Psoas muscle (tissue), 8 donors: ENCODE data around the gene CGB5. TPM values are rescaled to one million over a fixed set of nuclear protein-coding genes. Genes with fewer than 3 reads are reported as not detected.
"Not testable (repeated sequence)": the region's sequence is repeated elsewhere in the genome, so short reads cannot be mapped to it uniquely, and the experiment has no call there.

Experiments
- ATAC-seq, 4 donors: fragments of 200-7000 bp; cut with Tn5 transposase; one replicate each; pipeline ENCODE4 v1.9.1; 2020; ENCODE audit warnings: moderate library complexity in 3 of 4, mild to moderate bottlenecking in 2 of 4
- DNase-seq, 2 donors: peaks; one replicate each; pipeline ENCODE4 v3.0.0-alpha.2; 2020
- H3K27ac ChIP-seq: fragments of 200-600 bp; one replicate; pipeline ENCODE4 v1.8.0; 2022
- H3K27me3 ChIP-seq, 3 donors: fragments of 200-600 bp in 1 of 3; one replicate each; pipeline versions ENCODE4 v1.6.1 to v1.8.0; 2013 to 2022; ENCODE audit warnings: low read length in 2 of 3, mild to moderate bottlenecking in 2 of 3, moderate library complexity in 1 of 3; ENCODE audit not compliant: insufficient read depth in 3 of 3
- H3K36me3 ChIP-seq, 2 donors: fragments of 200-600 bp in 1 of 2; one replicate each; pipeline versions ENCODE4 v1.6.1 to v1.8.0; 2013 to 2022; ENCODE audit warnings: low read depth in 1 of 2, mild to moderate bottlenecking in 1 of 2, moderate library complexity in 1 of 2; ENCODE audit not compliant: insufficient read depth in 1 of 2
- H3K4me1 ChIP-seq: fragments of 200-600 bp; one replicate; pipeline ENCODE4 v1.8.0; 2022
- H3K4me3 ChIP-seq: fragments of 200-600 bp; one replicate; pipeline ENCODE4 v1.8.0; 2022; ENCODE audit warnings: mild to moderate bottlenecking
- H3K9me3 ChIP-seq: fragments of 200-600 bp; one replicate; pipeline ENCODE4 v1.8.0; 2022
- WGBS, 3 donors: extraction: QIAGEN DNeasy Blood & Tissue Kit; methylation state at CpG; one replicate each; pipeline versions ENCODE4 v1.1.6 to v1.1.7; 2013; 5-methylcytosine and 5-hydroxymethylcytosine counted together
- intact Hi-C, 2 donors: fragments of 100-400 bp; cut with DNase I; formaldehyde crosslinking; loops; one replicate each; pipeline versions ENCODE4 v1.11.0 to v1.14.2; 2022
- polyA plus RNA-seq, 3 donors: library from polyadenylated mRNA; stranded (reverse); fragments of 200-250 nt; gene quantifications; one replicate each; pipeline ENCODE4 v1.2.3, GENCODE V29; 2013
- total RNA-seq, 4 donors: library from RNA; stranded (reverse); fragmentation: NEBNext Ultra II Directional in 2 of 4; extraction: Animal tissue kit (Norgen Biotek cat#: 25700) in 2 of 4; gene quantifications; one replicate each; pipeline versions ENCODE4 v1.2.1 to v1.2.4, GENCODE V29; 2021 to 2023
- TF ChIP-seq, protein P1 (sequence below): fragments of 200-600 bp; IDR thresholded peaks from one replicate; pipeline ENCODE4 v1.8.0; 2022; ENCODE audit warnings: antibody characterized with exemption
- donor health status: healthy with polysubstance abuse.
- donor health status: DM: no; HTN: no; CAD: no; lungs with moderate emphysema.
- donor health status: Bipolar disorder and iron deficiency.
- donor health status: healthy.
- donor health status: DM: yes; HTN: yes; CAD: no.
- donor health status: DM: no; HTN: no; CAD: no.
- donor health status: DM: no; HTN: no; CAD: no.
- donor health status: DM: yes; HTN: yes; CAD: no.

The CGB5 gene
- total and polyA plus RNA-seq, 7 donors = 0.06 TPM; not detected in 6

DNA sequence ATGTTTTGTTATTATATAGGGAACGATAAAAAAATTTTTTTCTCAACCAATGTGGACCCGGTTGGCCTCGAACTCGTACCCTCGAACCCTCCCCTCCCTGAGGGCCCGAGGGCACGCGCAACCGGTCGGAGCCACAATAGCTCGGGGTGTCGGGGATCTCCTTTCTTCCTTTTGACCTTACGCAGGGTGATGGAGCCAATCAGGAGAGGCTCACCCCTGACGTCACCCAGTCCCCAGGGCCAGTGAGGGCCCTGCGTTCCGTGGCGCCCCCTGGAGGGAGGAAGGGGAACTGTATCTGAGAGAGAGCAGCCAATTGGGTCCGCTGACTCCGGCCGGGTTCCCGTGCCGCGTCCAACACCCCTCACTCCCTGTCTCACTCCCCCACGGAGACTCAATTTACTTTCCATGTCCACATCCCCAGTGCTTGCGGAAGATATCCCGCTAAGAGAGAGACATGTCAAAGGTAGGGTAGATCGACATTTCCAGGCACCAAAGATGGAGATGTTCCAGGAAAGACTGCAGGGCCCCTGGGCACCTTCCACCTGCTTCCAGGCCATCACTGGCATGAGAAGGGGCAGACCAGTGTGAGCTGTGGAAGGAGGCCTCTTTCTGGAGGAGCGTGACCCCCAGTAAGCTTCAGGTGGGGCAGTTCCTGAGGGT is 11.9 kb upstream of the CGB5 start, which contains the start of gene CGB2:
Gene CGB2 (plus strand): TSS at position 249 of the 660 bp plus-strand sequence. CDS start 206 bp downstream, at position 455.
- ATAC-seq = peak in 3 of 4 donors; percentile 19 to 52 (median 40)
- H3K36me3 ChIP-seq, DNase-seq, intact Hi-C loops, H3K27ac ChIP-seq, H3K4me3 ChIP-seq, H3K4me1 ChIP-seq, H3K27me3 ChIP-seq, H3K9me3 ChIP-seq: not testable (repeated sequence)
- WGBS, 3 donors = 19 to 21% (median 21%) methylated on average over 27 to 28 of the region's 28 CpGs
- TF ChIP-seq, protein P1, sequence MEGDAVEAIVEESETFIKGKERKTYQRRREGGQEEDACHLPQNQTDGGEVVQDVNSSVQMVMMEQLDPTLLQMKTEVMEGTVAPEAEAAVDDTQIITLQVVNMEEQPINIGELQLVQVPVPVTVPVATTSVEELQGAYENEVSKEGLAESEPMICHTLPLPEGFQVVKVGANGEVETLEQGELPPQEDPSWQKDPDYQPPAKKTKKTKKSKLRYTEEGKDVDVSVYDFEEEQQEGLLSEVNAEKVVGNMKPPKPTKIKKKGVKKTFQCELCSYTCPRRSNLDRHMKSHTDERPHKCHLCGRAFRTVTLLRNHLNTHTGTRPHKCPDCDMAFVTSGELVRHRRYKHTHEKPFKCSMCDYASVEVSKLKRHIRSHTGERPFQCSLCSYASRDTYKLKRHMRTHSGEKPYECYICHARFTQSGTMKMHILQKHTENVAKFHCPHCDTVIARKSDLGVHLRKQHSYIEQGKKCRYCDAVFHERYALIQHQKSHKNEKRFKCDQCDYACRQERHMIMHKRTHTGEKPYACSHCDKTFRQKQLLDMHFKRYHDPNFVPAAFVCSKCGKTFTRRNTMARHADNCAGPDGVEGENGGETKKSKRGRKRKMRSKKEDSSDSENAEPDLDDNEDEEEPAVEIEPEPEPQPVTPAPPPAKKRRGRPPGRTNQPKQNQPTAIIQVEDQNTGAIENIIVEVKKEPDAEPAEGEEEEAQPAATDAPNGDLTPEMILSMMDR = peak; percentile 27

GRCh38 chr19:49036815-49037214 is 6.8 kb upstream of the CGB5 start, which contains the start of gene CGB1:
Gene CGB1 (minus strand): TSS chr19:49036895. CDS start chr19:49036711, 184 bp downstream.
- DNase-seq, H3K9me3 ChIP-seq, intact Hi-C loops, H3K27me3 ChIP-seq, H3K36me3 ChIP-seq, H3K4me3 ChIP-seq, H3K4me1 ChIP-seq, H3K27ac ChIP-seq: not testable (repeated sequence)
- TF ChIP-seq, protein P1 = peak; percentile 39
- WGBS, 3 donors = 50 to 51% (median 51%) methylated on average over 17 to 18 of the region's 18 CpGs
- ATAC-seq = peak in 3 of 4 donors; percentile 30 to 57 (median 57)

- H3K27ac ChIP-seq, H3K27me3 ChIP-seq, intact Hi-C loops, H3K4me3 ChIP-seq, ATAC-seq, DNase-seq, H3K9me3 ChIP-seq, H3K4me1 ChIP-seq, H3K36me3 ChIP-seq: not testable (repeated sequence)
- WGBS, 3 donors = 86 to 92% (median 92%) methylated on average over 5 to 7 of the region's 8 CpGs
These were observed 5.5 kb upstream of the CGB5 start for GRCh38 chr19:49038111-49038510.

- H3K36me3 ChIP-seq, ATAC-seq, H3K4me3 ChIP-seq, H3K27ac ChIP-seq, intact Hi-C loops, H3K9me3 ChIP-seq, H3K27me3 ChIP-seq, H3K4me1 ChIP-seq, DNase-seq: not testable (repeated sequence)
- WGBS, 3 donors = 78 to 87% (median 86%) methylated on average over 22 to 26 of the region's 26 CpGs
These were observed 4.9 kb upstream of the CGB5 start for GRCh38 chr19:49038557-49039276.

GRCh38 chr19:49039736-49040135 is 3.9 kb upstream of the CGB5 start:
- H3K4me3 ChIP-seq, ATAC-seq, H3K27ac ChIP-seq, DNase-seq, H3K27me3 ChIP-seq, H3K9me3 ChIP-seq, H3K36me3 ChIP-seq, intact Hi-C loops, H3K4me1 ChIP-seq: not testable (repeated sequence)
- 58 to 72% (median 62%) methylated on average over 7 to 9 of the region's 9 CpGs for WGBS, 3 donors

- Histone ChIP-seq H3K4me1 (no peaks in the 10 kb centered on the region), H3K9me3 (no peaks in the 10 kb centered on the region), H3K4me3 (no peak overlapping the region), H3K36me3 (no peaks in the 10 kb centered on the region), H3K27ac (no peak overlapping the region), H3K27me3 (no peaks in the 10 kb centered on the region)
- WGBS, 3 donors = 78 to 82% (median 81%) methylated on average over 17 of the region's 17 CpGs
- DNase-seq (no peak), ATAC-seq (no peak)
- TF ChIP-seq, protein P1 = no peak
- intact Hi-C loops = no loop called here
These were observed 1.5 kb upstream of the CGB5 start for GRCh38 chr19:49042177-49042576.

- 79 to 84% (median 82%) methylated on average over 2 of the region's 4 CpGs for WGBS, 3 donors
These were observed 982 bp upstream of the CGB5 start for GRCh38 chr19:49042666-49043065.

GRCh38 chr19:49049011-49049410 is 5.4 kb downstream of the CGB5 start, which contains the start of gene CGB8:
Gene CGB8 (minus strand): TSS chr19:49049111. CDS start chr19:49048739, 372 bp downstream.
- H3K4me3 ChIP-seq, H3K36me3 ChIP-seq, ATAC-seq, DNase-seq, H3K9me3 ChIP-seq, H3K4me1 ChIP-seq, H3K27ac ChIP-seq, intact Hi-C loops, H3K27me3 ChIP-seq: not testable (repeated sequence)
- 56 to 66% (median 58%) methylated on average over 7 to 12 of the region's 12 CpGs for WGBS, 3 donors

More at GRCh38 chr19:49042666-49043065, 982 bp upstream of the CGB5 start:
- H3K36me3 ChIP-seq, H3K9me3 ChIP-seq, H3K4me1 ChIP-seq, H3K27ac ChIP-seq, H3K27me3 ChIP-seq, ATAC-seq, DNase-seq, H3K4me3 ChIP-seq, intact Hi-C loops: not testable (repeated sequence)
